Fibroblast of villous mesenchyme (primary cell): ENCODE measurements around the gene GOLT1A. TPM values are rescaled to one million over a fixed set of nuclear protein-coding genes. Genes with fewer than 3 reads are reported as not detected.

Source experiments
- DNase-seq: peaks from one replicate; pipeline ENCODE4 v3.0.0-alpha.2; 2010; ENCODE audit warnings: low read depth
- H3K4me3 ChIP-seq: 2 replicates; pipeline ENCODE4 v1.5.1; 2011; ENCODE audit warnings: low read depth, mild to moderate bottlenecking, low read length
- total RNA-seq: library from RNA; depleted of rRNA; stranded (reverse); fragments of >200 nt; gene quantifications from 2 replicates; pipeline ENCODE4 v1.2.3, GENCODE V29; 2012
- TF ChIP-seq, protein P1 (sequence below): IDR thresholded peaks from 2 replicates; pipeline ENCODE4 v1.5.1; 2012; ENCODE audit warnings: low read depth, mild to moderate bottlenecking, low read length; ENCODE audit not compliant: insufficient read depth

GOLT1A gene, protein sequence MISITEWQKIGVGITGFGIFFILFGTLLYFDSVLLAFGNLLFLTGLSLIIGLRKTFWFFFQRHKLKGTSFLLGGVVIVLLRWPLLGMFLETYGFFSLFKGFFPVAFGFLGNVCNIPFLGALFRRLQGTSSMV
- total RNA-seq, result not detected in 2 replicates

GRCh38 chr1:204213668-204214662 lies at the start of gene GOLT1A:
GOLT1A (minus strand) TSS chr1:204213988; CDS start chr1:204213906, 82 bp downstream.
- H3K4me3 ChIP-seq, result peak within 1 kb of the TSS; percentile 12
- TF ChIP-seq, protein P1, sequence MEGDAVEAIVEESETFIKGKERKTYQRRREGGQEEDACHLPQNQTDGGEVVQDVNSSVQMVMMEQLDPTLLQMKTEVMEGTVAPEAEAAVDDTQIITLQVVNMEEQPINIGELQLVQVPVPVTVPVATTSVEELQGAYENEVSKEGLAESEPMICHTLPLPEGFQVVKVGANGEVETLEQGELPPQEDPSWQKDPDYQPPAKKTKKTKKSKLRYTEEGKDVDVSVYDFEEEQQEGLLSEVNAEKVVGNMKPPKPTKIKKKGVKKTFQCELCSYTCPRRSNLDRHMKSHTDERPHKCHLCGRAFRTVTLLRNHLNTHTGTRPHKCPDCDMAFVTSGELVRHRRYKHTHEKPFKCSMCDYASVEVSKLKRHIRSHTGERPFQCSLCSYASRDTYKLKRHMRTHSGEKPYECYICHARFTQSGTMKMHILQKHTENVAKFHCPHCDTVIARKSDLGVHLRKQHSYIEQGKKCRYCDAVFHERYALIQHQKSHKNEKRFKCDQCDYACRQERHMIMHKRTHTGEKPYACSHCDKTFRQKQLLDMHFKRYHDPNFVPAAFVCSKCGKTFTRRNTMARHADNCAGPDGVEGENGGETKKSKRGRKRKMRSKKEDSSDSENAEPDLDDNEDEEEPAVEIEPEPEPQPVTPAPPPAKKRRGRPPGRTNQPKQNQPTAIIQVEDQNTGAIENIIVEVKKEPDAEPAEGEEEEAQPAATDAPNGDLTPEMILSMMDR, result peak; percentile 84
- peak; percentile 78 for DNase-seq

DNA sequence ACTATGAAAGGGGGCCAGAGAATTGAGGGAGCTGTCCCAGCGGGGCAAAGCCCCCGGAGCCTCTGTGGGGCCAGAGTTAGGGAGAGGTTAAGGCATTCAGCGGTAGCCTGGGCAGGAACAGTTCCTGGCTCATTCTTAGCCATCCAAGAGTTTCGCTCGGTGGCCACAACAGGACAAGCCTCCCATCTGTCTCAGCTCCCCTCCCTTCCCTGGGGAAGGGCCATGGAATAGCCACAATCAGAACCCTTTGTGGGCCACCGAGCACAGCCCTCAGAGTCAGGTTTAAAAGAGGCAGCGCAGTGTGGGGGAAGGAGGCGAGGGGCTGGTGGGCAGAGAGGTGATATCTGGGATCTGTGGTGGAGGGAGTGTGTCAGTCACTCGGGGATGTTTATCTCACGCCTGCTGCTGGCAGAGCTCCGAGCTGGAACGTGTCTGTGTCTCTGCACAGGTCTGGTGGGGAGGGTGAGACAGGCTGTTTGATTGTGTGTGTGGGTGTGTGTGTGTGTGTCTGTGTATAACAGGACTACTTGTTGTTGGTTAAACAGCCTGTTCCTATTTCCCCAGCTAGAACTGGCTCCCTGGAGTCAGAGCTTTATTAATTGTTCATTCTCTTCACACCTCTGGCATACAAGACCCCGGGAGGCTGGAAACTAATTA lies 49.6 kb upstream of the GOLT1A start:
- TF ChIP-seq, protein P1, result no peak
- DNase-seq, result no peak
- no peak overlapping the region for H3K4me3 ChIP-seq

GRCh38 chr1:204262506-204263253 lies 48.9 kb upstream of the GOLT1A start:
- TF ChIP-seq, protein P1, result no peak
- no peak overlapping the region for H3K4me3 ChIP-seq
- no peak for DNase-seq

DNA sequence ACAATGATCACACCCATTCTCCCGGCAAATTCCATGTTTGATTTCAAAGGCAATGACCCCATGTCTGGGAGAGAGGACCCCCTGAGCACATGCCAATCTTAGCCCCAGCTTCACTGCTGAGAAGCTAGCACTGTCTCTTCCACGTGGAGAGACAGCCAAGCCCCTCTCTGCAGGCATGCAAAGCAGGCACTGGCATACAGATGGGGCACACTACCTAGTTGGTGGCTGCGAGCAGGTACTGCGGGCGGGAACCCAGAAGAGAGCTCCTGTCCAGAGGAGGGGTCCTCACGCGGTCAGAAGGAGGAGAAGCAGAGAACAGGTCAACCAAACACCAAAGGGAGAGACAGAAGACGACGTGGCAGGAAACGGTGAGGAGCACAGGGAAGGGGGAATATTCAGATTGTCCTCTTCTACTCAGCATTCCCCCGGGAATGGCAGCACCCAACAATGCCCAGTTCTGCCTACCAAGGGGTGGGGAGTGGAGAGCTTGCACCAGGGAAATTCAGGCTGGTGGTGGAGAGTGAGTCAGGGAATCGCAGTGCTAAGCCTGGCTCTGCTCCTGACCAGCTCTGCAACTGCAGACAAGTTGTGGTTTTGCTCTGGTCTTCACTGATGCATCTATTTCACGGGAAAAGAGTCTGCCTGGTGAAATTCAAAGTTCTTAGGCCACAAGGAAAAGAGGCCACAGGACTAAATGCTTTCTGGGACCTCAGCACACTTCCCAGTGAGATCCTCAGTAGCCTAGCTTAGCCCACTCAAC lies 48.1 kb upstream of the GOLT1A start:
- TF ChIP-seq, protein P1, result no peak
- peak; percentile 42 for DNase-seq
- H3K4me3 ChIP-seq, result no peak overlapping the region

DNA sequence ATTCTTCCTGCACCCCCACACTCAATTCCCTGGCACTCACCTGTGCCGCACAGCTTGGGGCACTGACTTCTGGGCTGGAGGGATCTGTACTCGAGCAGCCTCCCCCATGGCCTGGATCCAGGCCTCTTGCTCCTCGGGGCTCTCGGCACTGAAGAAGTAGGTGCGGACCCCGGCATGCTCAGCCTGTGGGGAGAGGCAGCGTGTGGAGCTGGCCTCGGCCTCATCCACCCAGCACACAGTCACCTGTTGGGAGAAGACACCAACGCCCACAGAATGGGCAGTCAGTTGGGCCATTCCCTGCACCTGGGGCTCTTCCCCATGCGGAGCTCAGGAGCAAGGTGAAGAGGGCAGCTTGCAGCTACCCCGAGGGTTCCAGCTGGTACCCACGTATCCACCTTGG lies 47.5 kb upstream of the GOLT1A start:
- TF ChIP-seq, protein P1, result no peak
- H3K4me3 ChIP-seq, result no peak overlapping the region
- no peak for DNase-seq
